Activated naive CD4-positive, alpha-beta T cell treated with anti-CD3 and anti-CD28 coated beads, Interleukin-2, amount 50 U/mL, for 24 hours (primary cell): ENCODE data around the gene C1QTNF9.

Source experiments
- H3K27ac Mint-ChIP-seq: one replicate; pipeline ENCODE4 v1.8.0; 2021; ENCODE audit warnings: mild to moderate bottlenecking, mixed read lengths
- H3K27me3 Mint-ChIP-seq: one replicate; pipeline ENCODE4 v1.8.0; 2021; ENCODE audit warnings: mixed read lengths
- H3K36me3 Mint-ChIP-seq: one replicate; pipeline ENCODE4 v1.8.0; 2021; ENCODE audit warnings: mixed read lengths
- H3K4me1 Mint-ChIP-seq: one replicate; pipeline ENCODE4 v1.8.0; 2021; ENCODE audit warnings: mixed read lengths
- H3K4me3 Mint-ChIP-seq: one replicate; pipeline ENCODE4 v1.8.0; 2021; ENCODE audit warnings: mild to moderate bottlenecking, mixed read lengths
- H3K9me3 Mint-ChIP-seq: one replicate; pipeline ENCODE4 v1.8.0; 2021; ENCODE audit warnings: mixed read lengths

Gene C1QTNF9

DNA sequence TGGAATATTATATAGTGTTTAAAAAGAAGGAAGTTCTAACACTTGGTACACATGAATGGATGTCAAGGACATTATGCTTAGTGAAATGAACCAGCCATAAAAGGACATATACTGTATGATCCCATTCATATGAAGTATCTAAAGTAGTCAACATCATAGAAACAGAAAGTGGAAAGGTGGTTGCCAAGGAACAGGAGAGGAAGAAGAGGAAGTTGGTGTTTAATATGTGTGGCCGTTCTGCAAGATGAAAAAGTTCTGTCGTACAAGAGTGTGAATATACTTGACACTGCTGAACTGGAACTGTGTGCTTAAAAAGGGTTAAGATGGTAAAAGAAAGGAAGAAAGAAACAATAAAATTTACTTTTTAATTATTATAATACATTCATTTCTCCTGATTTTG is 33.1 kb upstream of the C1QTNF9 start:
- Mint-ChIP-seq H3K4me3 (peak overlapping the region; percentile 70), H3K9me3 (no peaks in the 10 kb centered on the region), H3K27me3 (no peaks in the 10 kb centered on the region), H3K27ac (peak overlapping the region; percentile 91), H3K36me3 (peaks cover 11% of the 10 kb centered on the region), H3K4me1 (peaks cover 94% of the 10 kb centered on the region)

DNA sequence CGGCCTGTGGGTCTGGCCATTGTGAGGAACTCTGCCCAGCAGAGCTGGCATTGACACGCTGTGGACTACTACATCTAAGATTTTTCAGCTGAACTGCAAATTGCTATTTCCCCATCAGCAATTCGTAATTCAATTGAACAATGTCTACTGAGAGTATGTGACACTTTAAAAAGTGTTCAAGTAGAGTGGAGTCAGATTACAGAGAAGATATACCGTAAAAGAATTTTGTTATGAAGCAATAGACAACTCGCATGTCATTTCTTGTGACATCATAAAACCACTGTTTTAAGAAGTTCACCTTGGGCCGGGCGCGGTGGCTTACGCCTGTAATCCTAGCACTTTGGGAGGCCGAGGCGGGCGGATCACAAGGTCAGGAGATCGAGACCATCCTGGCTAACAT is 32.5 kb upstream of the C1QTNF9 start:
- no peaks in the 10 kb centered on the region for H3K27me3 Mint-ChIP-seq
- H3K4me1 Mint-ChIP-seq: peaks cover 94% of the 10 kb centered on the region
- H3K36me3 Mint-ChIP-seq: peaks cover 11% of the 10 kb centered on the region
- peak overlapping the region; percentile 70 for H3K4me3 Mint-ChIP-seq
- peak overlapping the region; percentile 72 for H3K27ac Mint-ChIP-seq
- no peaks in the 10 kb centered on the region for H3K9me3 Mint-ChIP-seq

DNA sequence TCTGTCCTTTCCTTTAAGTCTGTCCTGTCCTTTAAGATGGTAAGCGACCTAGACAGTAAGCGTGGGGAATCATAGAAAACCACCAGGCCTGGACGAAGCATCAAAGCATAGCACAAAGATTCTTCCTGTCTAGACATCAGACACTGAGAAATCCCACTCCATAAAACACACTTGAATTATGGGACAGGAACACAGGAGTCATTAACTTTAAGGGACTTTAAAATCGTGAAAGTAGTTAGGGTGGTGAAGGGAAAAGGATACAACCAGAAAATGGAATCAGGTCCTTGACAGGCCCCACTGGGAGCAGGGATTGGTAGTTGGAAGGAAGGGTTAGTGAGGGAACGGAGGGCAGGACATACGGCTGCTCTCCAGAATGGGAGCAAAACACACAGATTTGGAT is 31.6 kb upstream of the C1QTNF9 start:
- no peaks in the 10 kb centered on the region for H3K27me3 Mint-ChIP-seq
- H3K36me3 Mint-ChIP-seq: peaks cover 10% of the 10 kb centered on the region
- H3K9me3 Mint-ChIP-seq: no peaks in the 10 kb centered on the region
- H3K27ac Mint-ChIP-seq: peak overlapping the region; percentile 95
- peaks cover 95% of the 10 kb centered on the region for H3K4me1 Mint-ChIP-seq
- peak overlapping the region; percentile 43 for H3K4me3 Mint-ChIP-seq

DNA sequence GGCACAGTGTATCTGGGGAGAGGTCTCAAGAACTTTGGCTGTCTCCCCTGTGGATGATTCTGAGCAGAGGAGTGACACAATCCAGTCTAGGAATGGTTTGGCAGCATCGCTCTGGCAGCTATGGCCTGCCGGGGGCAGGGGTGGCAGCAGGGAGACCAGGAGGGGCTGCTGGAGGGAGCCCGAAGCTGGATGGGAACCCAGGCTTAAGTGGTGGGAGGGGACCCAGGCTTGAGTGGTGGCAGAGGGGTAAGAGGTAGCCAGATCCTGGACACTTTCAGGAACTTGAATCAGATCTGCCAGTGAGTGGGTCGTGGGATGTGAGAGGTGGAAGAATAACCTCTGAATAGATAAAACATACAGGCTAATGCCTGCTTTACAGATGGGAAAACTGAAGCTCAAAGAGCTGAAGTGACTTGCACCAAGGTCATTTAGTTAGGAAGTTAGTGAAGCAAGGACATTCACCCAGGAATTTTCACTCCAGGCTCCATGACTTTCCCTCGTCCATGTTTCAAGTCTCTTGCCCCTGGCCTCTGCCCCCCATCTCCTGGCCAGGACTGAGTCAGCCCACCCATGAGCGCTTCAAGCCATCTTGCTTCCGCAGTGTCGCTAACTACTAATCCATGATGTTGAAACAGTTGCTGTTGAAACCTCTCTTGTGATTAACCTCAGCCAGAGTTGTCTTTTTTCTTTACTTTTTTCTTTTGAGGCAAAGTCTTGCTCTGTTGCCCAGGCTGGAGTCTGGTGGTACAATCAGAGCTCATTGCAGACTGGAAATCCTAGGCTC is 29.9 kb upstream of the C1QTNF9 start:
- Mint-ChIP-seq H3K9me3 (no peaks in the 10 kb centered on the region), H3K36me3 (peaks cover 7% of the 10 kb centered on the region), H3K4me3 (no peak overlapping the region), H3K27me3 (no peaks in the 10 kb centered on the region), H3K27ac (peak overlapping the region; percentile 80), H3K4me1 (peaks cover 84% of the 10 kb centered on the region)

DNA sequence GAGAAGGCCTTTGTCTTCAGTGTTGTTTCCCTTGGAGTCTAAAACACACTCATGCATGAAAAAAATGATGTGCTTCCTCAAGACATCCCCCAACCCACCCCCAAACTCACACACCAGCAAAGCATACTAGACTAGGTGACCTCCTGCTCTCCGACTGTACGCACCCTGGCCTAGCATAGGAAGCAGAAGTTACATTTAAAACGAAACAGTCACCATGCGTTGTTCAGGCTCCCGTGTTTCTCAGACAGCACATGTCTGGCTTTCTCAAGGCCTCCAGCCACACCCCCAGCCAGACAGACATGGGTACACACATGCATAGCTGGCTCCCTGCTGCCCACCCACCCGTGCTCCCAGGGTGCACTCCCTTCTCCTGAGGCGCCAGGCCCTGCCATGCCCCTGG is 28.7 kb upstream of the C1QTNF9 start:
- Mint-ChIP-seq H3K9me3 (no peaks in the 10 kb centered on the region), H3K27ac (peak overlapping the region; percentile 70), H3K4me3 (no peak overlapping the region), H3K36me3 (peaks cover 7% of the 10 kb centered on the region), H3K27me3 (no peaks in the 10 kb centered on the region), H3K4me1 (peaks cover 72% of the 10 kb centered on the region)

DNA sequence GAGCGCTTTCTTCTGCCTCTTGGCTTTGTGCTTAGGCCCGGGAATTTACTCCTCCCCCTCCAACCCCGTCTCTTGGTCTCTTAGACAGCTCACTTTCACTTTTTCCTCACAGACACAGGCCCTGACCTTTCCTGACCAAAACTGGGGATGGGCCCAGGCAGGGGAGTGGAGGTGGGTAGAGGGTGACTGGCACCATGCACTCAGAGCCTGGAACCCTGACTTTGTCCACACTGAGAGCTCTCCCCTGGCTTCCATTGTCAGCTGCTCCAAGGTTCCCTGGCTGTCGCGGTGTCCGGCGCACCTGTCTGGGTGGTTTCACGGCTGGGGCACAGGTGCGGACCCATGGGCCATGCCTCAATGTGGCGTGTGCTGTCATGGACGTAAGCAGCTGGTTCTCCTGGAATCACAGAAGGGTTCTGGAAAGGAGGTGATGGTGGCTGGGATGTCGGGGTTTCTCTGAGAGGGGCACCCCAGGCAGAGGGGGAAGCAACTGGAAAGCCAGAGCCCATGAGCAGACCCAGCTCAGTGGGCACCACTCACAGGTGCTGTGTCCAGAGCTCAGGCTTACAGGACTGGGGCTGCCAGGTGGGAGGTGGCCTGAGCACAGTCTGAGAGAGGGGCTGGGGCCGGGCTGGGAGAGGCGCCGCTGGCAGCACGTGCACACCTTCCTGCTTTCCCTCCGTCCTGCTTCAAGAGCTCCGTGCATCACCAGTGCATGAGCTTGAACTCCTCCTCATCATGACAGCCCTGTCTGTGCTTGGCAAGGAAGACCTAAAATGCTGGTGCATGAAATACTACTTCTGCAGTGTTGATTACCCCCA is 28.0 kb upstream of the C1QTNF9 start:
- Mint-ChIP-seq H3K4me1 (peaks cover 65% of the 10 kb centered on the region), H3K27ac (peak overlapping the region; percentile 68), H3K4me3 (peak overlapping the region; percentile 26), H3K36me3 (peaks cover 5% of the 10 kb centered on the region), H3K9me3 (no peaks in the 10 kb centered on the region), H3K27me3 (no peaks in the 10 kb centered on the region)

DNA sequence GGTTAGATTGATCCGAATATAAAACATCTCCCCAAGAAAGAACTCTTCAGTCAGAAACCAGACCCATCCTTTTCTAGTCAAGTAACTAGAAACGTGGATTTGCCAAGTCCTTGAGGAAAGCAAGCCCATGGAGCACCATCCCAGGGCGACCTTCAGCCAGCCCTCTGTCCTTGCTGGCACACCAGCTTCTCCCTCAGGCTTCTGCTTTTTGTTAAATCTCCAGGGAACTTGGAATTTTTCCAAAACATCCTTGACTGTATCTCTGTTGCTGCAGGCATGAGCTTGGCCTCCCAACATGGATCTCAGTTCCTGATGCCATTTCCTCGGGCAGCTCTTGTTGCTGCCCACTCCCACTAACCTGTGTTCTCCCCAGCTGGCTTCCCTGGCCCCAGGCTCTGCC is 27.1 kb upstream of the C1QTNF9 start:
- Mint-ChIP-seq H3K4me3 (no peak overlapping the region), H3K36me3 (peaks cover 6% of the 10 kb centered on the region), H3K4me1 (peaks cover 57% of the 10 kb centered on the region), H3K9me3 (no peaks in the 10 kb centered on the region), H3K27me3 (no peaks in the 10 kb centered on the region), H3K27ac (peak overlapping the region; percentile 68)

DNA sequence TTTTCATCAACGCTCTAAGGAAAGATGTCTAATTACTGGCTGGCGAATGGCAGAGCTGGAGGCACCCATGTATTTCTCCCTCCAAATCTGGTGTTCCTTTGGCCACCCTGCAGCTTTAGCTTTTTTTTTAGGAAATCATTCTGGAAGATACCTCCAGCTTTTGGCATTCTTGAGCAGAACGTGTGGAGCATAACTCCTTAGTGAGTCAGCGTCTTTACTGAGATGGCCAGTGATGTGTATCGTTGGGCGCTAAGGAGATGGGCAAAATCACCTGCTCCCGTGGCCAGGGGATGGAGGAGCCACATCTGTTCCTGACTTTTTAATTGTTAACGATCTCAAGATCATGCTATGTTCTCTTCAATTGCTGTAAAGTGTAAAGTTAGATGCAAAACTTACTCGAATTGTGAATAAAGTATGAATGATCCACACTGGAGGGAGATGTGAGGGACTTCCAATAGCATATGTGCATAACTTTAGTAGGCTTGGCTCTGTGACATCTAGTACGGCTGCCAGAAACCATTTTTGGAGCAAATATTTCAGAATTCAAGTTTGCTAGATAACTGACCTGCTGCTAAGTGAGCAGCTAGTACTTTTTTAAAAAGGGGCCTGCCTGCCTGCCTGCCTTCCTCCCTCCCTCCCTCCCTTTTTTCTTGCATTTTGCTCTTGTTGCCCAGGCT is 24.4 kb upstream of the C1QTNF9 start:
- no peak overlapping the region for H3K4me3 Mint-ChIP-seq
- no peaks in the 10 kb centered on the region for H3K9me3 Mint-ChIP-seq
- peaks cover 31% of the 10 kb centered on the region for H3K4me1 Mint-ChIP-seq
- no peaks in the 10 kb centered on the region for H3K27me3 Mint-ChIP-seq
- peaks cover 16% of the 10 kb centered on the region for H3K36me3 Mint-ChIP-seq
- H3K27ac Mint-ChIP-seq: no peak overlapping the region

DNA sequence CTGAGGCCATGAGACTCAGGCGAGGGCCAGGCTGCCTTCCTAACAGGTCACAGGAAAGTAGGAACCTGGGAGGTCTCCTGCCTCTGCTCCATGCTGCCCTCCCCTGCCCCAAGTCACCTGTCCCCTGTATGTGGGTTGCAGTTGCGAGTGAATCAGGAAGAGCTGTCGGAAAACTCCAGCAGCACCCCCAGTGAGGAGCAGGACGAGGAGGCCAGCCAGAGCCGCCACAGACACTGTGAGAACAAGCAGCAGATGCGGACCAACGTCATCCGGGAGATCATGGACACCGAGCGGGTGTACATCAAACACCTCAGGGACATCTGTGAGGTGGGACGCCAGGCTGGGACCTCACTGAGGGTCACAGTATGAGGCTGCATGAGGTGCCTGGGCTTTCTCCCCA is 22.8 kb upstream of the C1QTNF9 start:
- no peak overlapping the region for H3K4me3 Mint-ChIP-seq
- peaks cover 20% of the 10 kb centered on the region for H3K36me3 Mint-ChIP-seq
- H3K9me3 Mint-ChIP-seq: no peaks in the 10 kb centered on the region
- no peaks in the 10 kb centered on the region for H3K27me3 Mint-ChIP-seq
- H3K27ac Mint-ChIP-seq: no peak overlapping the region
- peaks cover 16% of the 10 kb centered on the region for H3K4me1 Mint-ChIP-seq

DNA sequence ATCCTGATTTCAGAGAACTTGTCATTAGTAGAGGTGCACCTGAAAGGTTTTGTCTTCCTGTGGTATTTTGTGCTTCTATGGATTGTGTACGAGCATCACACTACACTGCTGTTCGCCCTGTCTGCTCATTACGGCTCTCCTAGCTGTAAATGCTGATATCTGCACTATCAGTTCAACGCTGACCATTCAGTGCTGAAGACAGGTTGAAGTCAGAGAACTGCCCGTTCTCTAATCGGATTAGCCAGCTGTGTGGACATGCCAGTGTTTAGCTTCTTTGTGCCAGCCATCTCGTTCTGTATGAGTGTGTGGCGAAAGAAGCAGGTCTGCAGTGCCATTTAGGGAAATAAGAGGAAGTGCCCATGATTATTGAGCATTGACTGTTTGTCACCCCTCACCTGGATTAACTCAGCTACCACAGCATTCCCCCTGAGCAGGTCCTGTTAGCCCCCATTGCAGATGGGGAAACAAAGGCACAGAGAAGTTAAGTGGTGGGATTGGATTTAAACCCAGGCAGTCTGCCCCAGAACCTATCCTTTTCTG is 21.6 kb upstream of the C1QTNF9 start:
- no peak overlapping the region for H3K4me3 Mint-ChIP-seq

DNA sequence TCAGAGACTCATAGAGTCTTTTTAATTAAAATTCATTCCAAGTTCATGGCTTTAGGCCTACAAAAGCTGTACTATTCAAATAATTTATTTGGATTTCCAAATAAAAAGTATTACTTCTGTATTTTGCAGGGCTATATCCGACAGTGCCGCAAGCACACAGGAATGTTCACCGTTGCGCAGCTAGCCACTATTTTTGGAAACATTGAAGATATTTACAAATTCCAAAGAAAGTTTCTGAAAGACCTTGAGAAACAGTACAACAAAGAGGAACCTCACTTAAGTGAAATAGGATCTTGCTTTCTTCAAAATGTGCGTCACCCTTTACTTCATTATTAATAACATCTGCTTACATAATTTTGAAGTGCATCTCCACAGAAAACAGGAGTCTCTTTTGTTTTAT is 20.5 kb upstream of the C1QTNF9 start:
- H3K4me3 Mint-ChIP-seq: no peak overlapping the region
- H3K27me3 Mint-ChIP-seq: no peaks in the 10 kb centered on the region
- H3K4me1 Mint-ChIP-seq: peaks cover 4% of the 10 kb centered on the region
- H3K27ac Mint-ChIP-seq: no peak overlapping the region
- no peaks in the 10 kb centered on the region for H3K9me3 Mint-ChIP-seq
- peaks cover 28% of the 10 kb centered on the region for H3K36me3 Mint-ChIP-seq

More for the DNA sequence above, 21.6 kb upstream of the C1QTNF9 start:
- Mint-ChIP-seq H3K27me3 (no peaks in the 10 kb centered on the region), H3K4me1 (peaks cover 9% of the 10 kb centered on the region), H3K9me3 (no peaks in the 10 kb centered on the region), H3K27ac (no peak overlapping the region), H3K36me3 (peaks cover 26% of the 10 kb centered on the region)

DNA sequence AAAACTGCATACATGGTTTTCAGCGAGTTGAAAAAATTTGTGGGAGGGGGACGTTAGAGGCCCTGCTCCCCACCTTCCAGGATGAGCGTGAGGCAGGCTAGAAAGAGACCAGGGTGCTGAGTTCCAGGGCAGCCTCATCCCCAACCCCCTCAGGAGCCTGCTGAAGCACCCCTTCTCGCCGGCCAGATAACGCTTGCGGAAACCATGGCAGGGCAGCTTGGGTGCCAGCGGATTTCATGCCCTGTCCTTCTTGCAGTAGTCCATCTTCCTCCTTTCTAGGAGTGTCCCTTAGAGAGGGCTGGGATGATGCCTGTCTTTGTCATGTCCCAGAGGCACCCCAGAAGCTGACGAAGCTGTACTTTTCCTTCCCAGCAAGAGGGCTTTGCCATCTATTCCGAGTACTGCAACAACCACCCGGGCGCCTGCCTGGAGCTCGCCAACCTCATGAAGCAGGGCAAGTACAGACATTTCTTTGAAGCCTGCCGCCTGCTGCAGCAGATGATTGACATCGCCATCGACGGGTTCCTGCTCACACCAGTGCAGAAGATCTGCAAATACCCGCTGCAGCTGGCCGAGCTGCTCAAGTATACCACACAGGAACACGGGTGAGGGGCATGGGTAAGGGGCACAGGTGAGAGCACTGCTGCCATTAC is 19.0 kb upstream of the C1QTNF9 start:
- no peaks in the 10 kb centered on the region for H3K27me3 Mint-ChIP-seq
- H3K4me3 Mint-ChIP-seq: no peak overlapping the region
- H3K36me3 Mint-ChIP-seq: peaks cover 31% of the 10 kb centered on the region
- H3K27ac Mint-ChIP-seq: no peak overlapping the region
- no peaks in the 10 kb centered on the region for H3K9me3 Mint-ChIP-seq
- H3K4me1 Mint-ChIP-seq: peaks cover 4% of the 10 kb centered on the region

DNA sequence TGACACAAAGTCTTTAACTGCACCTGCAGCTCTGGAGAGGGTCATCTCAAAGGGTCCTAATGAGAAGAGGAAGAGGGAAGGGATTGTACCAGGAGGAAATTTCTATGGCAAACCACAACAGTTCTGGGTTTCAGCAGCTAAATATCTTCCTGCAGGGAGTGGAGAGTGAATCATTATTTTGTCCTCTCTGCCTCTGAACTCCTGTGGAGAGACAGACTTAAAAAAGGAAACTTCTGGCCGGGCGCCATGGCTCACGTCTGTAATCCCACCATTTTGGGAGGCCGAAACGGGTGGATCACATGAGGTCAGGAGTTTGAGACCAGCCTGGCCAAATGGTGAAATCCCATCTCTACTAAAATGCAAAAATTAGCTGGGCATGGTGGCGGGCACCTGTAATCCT is 16.9 kb upstream of the C1QTNF9 start:
- Mint-ChIP-seq H3K27ac (no peak overlapping the region), H3K36me3 (peaks cover 41% of the 10 kb centered on the region), H3K9me3 (no peaks in the 10 kb centered on the region), H3K4me3 (no peak overlapping the region), H3K4me1 (peaks cover 4% of the 10 kb centered on the region), H3K27me3 (no peaks in the 10 kb centered on the region)

DNA sequence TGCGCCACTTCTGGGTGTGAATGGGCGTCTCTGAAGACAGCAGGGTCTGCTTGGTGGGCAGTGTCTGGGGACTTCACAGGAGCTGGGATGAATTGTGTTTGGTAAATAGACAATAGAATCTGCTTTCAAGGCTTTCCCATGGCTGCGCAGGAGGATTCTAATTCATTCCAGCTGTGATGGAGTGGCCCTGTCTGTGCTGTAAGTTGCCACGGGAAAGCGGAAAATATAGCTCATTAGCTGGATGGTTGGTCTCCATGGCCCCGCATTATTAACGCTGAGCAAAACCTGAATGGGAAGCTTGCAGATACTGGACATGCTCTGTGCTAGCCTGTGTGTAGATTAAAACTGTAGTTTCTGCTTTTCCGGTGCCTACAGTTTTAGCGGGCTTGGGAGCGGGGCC is 15.6 kb upstream of the C1QTNF9 start:
- H3K27me3 Mint-ChIP-seq: no peaks in the 10 kb centered on the region
- no peaks in the 10 kb centered on the region for H3K9me3 Mint-ChIP-seq
- H3K4me1 Mint-ChIP-seq: peaks cover 4% of the 10 kb centered on the region
- H3K27ac Mint-ChIP-seq: peak overlapping the region; percentile 17
- H3K4me3 Mint-ChIP-seq: no peak overlapping the region
- H3K36me3 Mint-ChIP-seq: peaks cover 39% of the 10 kb centered on the region

DNA sequence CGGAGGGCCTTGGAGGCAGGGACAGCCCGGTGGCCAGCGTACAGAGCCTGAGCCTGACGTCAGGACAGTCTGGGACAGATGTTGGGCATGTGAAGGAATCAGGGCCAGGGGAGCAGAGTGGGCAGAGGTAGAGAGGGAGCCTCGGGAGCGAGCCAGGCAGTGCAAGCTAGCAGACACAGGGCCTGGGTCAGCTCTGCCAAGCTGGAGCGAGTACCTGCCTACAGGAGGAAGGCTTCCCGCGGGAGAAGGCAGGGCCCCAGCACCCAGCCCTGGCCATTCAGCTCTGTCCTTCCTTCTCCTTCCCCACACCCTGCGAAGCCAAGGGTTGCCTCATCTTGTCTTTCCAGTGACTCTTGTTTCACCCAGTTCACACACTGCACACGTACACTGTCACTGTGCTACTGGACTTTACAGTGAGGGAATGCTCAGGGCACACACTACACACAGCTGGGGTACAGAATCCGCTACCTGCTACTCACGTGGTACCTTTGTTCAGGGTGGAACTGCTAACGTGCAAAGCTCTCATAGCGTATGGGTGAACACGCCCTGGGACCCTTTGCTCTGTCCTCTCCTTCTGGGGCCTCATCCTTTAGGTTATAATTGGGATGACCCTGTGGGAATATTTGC is 9.8 kb upstream of the C1QTNF9 start:
- H3K4me1 Mint-ChIP-seq: no peaks in the 10 kb centered on the region
- H3K4me3 Mint-ChIP-seq: no peak overlapping the region
- H3K27me3 Mint-ChIP-seq: no peaks in the 10 kb centered on the region
- H3K9me3 Mint-ChIP-seq: no peaks in the 10 kb centered on the region
- H3K27ac Mint-ChIP-seq: no peak overlapping the region
- peaks cover 26% of the 10 kb centered on the region for H3K36me3 Mint-ChIP-seq
